IPS DF 6.9 (cell line): ENCODE data around the gene TRDN.
A peak's percentile ranks its signal among the peaks of the same experiment; 100 is the strongest.

ENCODE experiments used
- DNase-seq: peaks from one replicate; pipeline ENCODE4 v3.0.0-alpha.2; 2013; ENCODE audit warnings: low read depth, low spot score
- H3K27ac ChIP-seq: one replicate; pipeline ENCODE4 v1.5.1; 2013; ENCODE audit warnings: low read length, control low read depth
- H3K27me3 ChIP-seq: 2 replicates; pipeline ENCODE4 v1.6.1; 2013; ENCODE audit warnings: mild to moderate bottlenecking, low read length; ENCODE audit not compliant: control insufficient read depth, insufficient read depth
- H3K36me3 ChIP-seq: 2 replicates; pipeline ENCODE4 v1.6.1; 2013; ENCODE audit warnings: low read length; ENCODE audit not compliant: control insufficient read depth, insufficient read depth
- H3K4me1 ChIP-seq: 2 replicates; pipeline ENCODE4 v1.6.1; 2013; ENCODE audit warnings: low read length; ENCODE audit not compliant: control insufficient read depth, insufficient read depth
- H3K4me3 ChIP-seq: 2 replicates; pipeline ENCODE4 v1.5.1; 2013; ENCODE audit warnings: mild to moderate bottlenecking, low read length
- H3K9me3 ChIP-seq: 2 replicates; pipeline ENCODE4 v1.6.1; 2013; ENCODE audit warnings: low read length, inconsistent platforms; ENCODE audit not compliant: control insufficient read depth, insufficient read depth
- WGBS: extraction: QIAGEN DNeasy Blood & Tissue Kit; methylation state at CpG from one replicate; pipeline ENCODE4 v1.1.7; 2013; ENCODE audit warnings: mixed read lengths, missing lambda C conversion rate; ENCODE audit not compliant: insufficient read length, insufficient coverage; 5-methylcytosine and 5-hydroxymethylcytosine counted together

Gene TRDN

GRCh38 chr6:123427008-123427407 is 209.7 kb downstream of the TRDN start:
- no peaks in the 10 kb centered on the region for H3K4me1 ChIP-seq
- H3K9me3 ChIP-seq, result no peaks in the 10 kb centered on the region
- no peak overlapping the region for H3K4me3 ChIP-seq
- no peak for DNase-seq
- WGBS, result no CpG with 5 or more reads among the region's 1 CpG
- no peak overlapping the region for H3K27ac ChIP-seq
- no peaks in the 10 kb centered on the region for H3K27me3 ChIP-seq
- no peaks in the 10 kb centered on the region for H3K36me3 ChIP-seq

- Histone ChIP-seq H3K4me1 (no peaks in the 10 kb centered on the region), H3K4me3 (no peak overlapping the region), H3K27me3 (no peaks in the 10 kb centered on the region), H3K9me3 (no peaks in the 10 kb centered on the region), H3K27ac (no peak overlapping the region), H3K36me3 (no peaks in the 10 kb centered on the region)
- no CpG with 5 or more reads among the region's 1 CpG for WGBS
- DNase-seq, result no peak
Observed at GRCh38 chr6:123423130-123423529, 213.6 kb downstream of the TRDN start.

GRCh38 chr6:123420512-123420911 is 216.2 kb downstream of the TRDN start:
- H3K9me3 ChIP-seq, result no peaks in the 10 kb centered on the region
- DNase-seq, result no peak
- no peaks in the 10 kb centered on the region for H3K27me3 ChIP-seq
- H3K4me3 ChIP-seq, result no peak overlapping the region
- WGBS, result no CpG with 5 or more reads among the region's 1 CpG
- no peak overlapping the region for H3K27ac ChIP-seq
- no peaks in the 10 kb centered on the region for H3K36me3 ChIP-seq
- no peaks in the 10 kb centered on the region for H3K4me1 ChIP-seq

GRCh38 chr6:123418071-123418470 is 218.7 kb downstream of the TRDN start:
- WGBS, result no CpG with 5 or more reads among the region's 3 CpGs
- no peaks in the 10 kb centered on the region for H3K27me3 ChIP-seq
- no peak overlapping the region for H3K27ac ChIP-seq
- no peaks in the 10 kb centered on the region for H3K36me3 ChIP-seq
- DNase-seq, result no peak
- no peak overlapping the region for H3K4me3 ChIP-seq
- H3K9me3 ChIP-seq, result no peaks in the 10 kb centered on the region
- H3K4me1 ChIP-seq, result no peaks in the 10 kb centered on the region

- H3K27ac ChIP-seq, result no peak overlapping the region
- no peaks in the 10 kb centered on the region for H3K9me3 ChIP-seq
- no peak for DNase-seq
- H3K27me3 ChIP-seq, result no peaks in the 10 kb centered on the region
- H3K4me3 ChIP-seq, result no peak overlapping the region
- H3K4me1 ChIP-seq, result no peaks in the 10 kb centered on the region
- no CpG with 5 or more reads among the region's 3 CpGs for WGBS
- H3K36me3 ChIP-seq, result no peaks in the 10 kb centered on the region
Observed at GRCh38 chr6:123417535-123417934, 219.2 kb downstream of the TRDN start.

- no peak overlapping the region for H3K27ac ChIP-seq
- peak; percentile 33 for DNase-seq
- no peak overlapping the region for H3K4me3 ChIP-seq
- H3K4me1 ChIP-seq, result no peaks in the 10 kb centered on the region
- H3K36me3 ChIP-seq, result no peaks in the 10 kb centered on the region
- WGBS, result no CpG with 5 or more reads among the region's 6 CpGs
- H3K27me3 ChIP-seq, result no peaks in the 10 kb centered on the region
- no peaks in the 10 kb centered on the region for H3K9me3 ChIP-seq
Observed at GRCh38 chr6:123415844-123416468, 220.8 kb downstream of the TRDN start.

GRCh38 chr6:123404975-123405374 is 231.8 kb downstream of the TRDN start:
- Histone ChIP-seq H3K27ac (no peak overlapping the region), H3K9me3 (no peaks in the 10 kb centered on the region), H3K4me1 (no peaks in the 10 kb centered on the region), H3K36me3 (no peaks in the 10 kb centered on the region), H3K4me3 (no peak overlapping the region), H3K27me3 (no peaks in the 10 kb centered on the region)
- WGBS, result no CpG with 5 or more reads among the region's 1 CpG
- no peak for DNase-seq

GRCh38 chr6:123402052-123402451 is 234.7 kb downstream of the TRDN start:
- H3K27me3 ChIP-seq, result no peaks in the 10 kb centered on the region
- H3K4me3 ChIP-seq, result no peak overlapping the region
- WGBS, result no CpG with 5 or more reads among the region's 2 CpGs
- no peaks in the 10 kb centered on the region for H3K36me3 ChIP-seq
- no peaks in the 10 kb centered on the region for H3K9me3 ChIP-seq
- DNase-seq, result no peak
- H3K27ac ChIP-seq, result no peak overlapping the region
- H3K4me1 ChIP-seq, result no peaks in the 10 kb centered on the region

GRCh38 chr6:123398072-123398471 is 238.7 kb downstream of the TRDN start:
- no CpG with 5 or more reads among the region's 12 CpGs for WGBS
- H3K36me3 ChIP-seq, result no peaks in the 10 kb centered on the region
- no peaks in the 10 kb centered on the region for H3K27me3 ChIP-seq
- no peaks in the 10 kb centered on the region for H3K4me1 ChIP-seq
- H3K9me3 ChIP-seq, result no peaks in the 10 kb centered on the region
- H3K4me3 ChIP-seq, result no peak overlapping the region
- H3K27ac ChIP-seq, result no peak overlapping the region
- DNase-seq, result no peak

GRCh38 chr6:123393331-123393730 is 243.4 kb downstream of the TRDN start:
- no peaks in the 10 kb centered on the region for H3K27me3 ChIP-seq
- H3K9me3 ChIP-seq, result no peaks in the 10 kb centered on the region
- no peaks in the 10 kb centered on the region for H3K36me3 ChIP-seq
- no CpG with 5 or more reads among the region's 1 CpG for WGBS
- DNase-seq, result no peak
- H3K4me3 ChIP-seq, result no peak overlapping the region
- no peaks in the 10 kb centered on the region for H3K4me1 ChIP-seq
- no peak overlapping the region for H3K27ac ChIP-seq

GRCh38 chr6:123383718-123384117 is 253.0 kb downstream of the TRDN start:
- Histone ChIP-seq H3K4me3 (no peak overlapping the region), H3K36me3 (no peaks in the 10 kb centered on the region), H3K27me3 (no peaks in the 10 kb centered on the region), H3K9me3 (no peaks in the 10 kb centered on the region), H3K27ac (no peak overlapping the region), H3K4me1 (no peaks in the 10 kb centered on the region)
- DNase-seq, result no peak
- no CpG with 5 or more reads among the region's 2 CpGs for WGBS
